GM18498 (cell line): ENCODE results near the gene MMP24.

Experiments used
- ATAC-seq: cut with Tn5 transposase; IDR thresholded peaks from one replicate; pipeline ENCODE4 v1.9.1; 2021; ENCODE audit warnings: mild to moderate bottlenecking, moderate library complexity; ENCODE audit not compliant: unreplicated experiment

The MMP24 gene

DNA sequence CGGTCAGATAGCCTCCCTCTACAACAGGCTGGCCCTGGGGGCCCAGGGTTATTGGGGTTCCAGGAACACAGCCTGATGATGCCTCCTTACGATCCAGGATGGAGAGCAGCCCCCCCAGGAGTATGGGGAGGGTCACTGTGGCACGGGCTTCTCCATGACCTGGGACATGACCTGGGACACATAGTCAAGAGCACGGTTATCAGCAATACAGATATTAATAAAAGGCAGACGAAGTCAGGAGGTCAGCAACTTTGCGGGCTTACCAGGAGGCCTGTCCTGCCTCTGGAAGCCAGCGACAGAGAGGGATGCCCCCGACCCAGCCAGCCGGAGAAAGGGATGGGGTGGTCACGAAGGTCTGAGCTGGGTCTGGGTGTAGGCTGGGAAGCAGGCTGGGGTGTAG lies 50.6 kb downstream of the MMP24 start:
- no peak for ATAC-seq

DNA sequence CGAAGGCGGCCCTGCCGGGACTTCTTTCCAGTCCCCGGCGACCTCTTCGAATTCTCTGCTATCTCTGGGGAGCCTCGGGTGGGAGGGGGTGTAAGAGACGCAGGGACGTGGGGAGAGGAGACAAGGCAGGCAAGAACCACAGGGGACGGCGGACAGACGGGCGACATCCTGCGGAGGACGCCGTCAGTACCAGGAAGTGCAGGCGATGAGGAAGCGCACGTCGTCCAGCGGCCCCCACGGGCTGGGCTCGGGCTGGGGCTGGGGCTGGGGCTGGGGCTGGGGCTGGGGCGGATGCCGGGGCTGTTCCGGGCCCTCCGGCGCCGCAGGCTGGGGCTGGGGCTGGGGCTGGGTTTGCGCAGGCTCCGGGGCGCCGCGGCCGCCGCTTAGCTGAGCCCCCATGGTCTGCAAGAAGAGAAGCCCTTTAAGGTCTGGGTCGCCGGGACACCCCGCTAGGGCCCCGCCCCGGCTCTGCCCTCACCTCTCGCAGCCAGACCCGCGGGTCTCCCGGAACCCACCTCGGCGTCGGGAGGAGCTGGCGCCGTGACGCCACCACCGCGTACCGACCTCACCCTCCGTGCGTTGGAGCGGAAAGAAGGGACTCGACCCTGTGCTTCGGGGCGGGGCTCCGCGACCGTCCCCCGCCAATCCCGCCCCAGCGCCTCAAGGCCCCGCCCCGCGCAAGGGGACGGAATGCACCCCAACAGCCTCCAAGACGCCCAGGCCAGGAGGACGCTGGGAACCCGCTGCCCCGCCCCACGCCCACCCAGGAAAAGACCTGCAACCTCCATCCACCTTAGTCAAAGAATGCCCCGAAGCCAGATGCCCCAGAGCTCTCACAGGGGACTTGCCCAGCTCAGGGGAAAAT lies 51.3 kb downstream of the MMP24 start, which contains the start of gene MMP24OS:
Gene MMP24OS (minus strand): TSS at position 592 of the 865 bp plus-strand sequence. CDS start 193 bp downstream, at position 399.
- peak; percentile 85 for ATAC-seq

DNA sequence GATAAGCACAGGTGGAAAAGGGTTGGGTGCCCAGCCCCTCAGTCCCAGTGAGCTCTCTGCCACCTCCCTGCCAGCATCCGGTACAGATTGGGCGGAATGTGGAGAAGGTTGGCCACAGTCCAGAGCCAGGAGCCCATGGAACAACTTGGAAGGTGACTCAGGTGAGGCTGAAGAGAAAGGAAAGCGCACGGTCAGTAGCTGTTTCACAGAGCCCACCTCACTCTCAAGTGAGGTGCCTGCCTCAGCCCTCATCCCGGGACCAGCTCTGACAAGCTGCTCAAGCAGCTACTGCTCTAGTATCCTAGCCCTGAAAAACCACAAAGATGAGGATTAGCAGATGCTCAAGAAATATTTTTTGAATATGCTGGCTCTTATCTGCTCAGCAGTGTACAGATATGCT lies 52.5 kb downstream of the MMP24 start:
- ATAC-seq = no peak

DNA sequence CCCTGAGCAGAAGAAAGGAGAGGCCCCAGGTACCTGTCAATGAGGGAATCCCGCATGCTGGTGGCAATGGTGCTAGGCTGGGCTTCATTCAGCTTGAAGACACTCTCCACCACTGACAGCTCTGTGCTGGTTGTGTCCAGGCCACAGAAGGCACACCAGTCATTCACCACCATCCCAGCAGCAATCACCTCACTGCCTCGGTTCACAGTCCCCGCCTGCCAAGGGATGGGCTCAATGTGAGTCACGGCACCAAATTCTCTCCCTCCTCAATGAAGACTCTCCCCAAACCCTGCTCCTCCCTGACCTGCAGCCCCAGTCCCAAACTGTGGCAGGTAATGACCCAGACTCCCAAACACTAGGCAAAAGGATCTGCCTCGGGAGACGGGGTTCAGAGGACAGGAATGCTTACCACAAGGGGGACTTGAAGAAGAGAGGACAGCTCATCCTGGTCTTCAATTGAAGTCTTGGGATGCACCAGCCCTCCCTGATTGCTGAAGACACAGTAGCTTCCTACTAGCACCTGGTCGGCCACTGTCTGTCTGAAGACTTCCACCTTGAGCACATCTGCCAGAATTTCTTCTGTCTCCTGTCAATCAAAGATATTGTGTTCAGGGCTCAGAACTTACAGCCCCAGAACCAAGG lies 53.2 kb downstream of the MMP24 start:
- ATAC-seq = no peak

DNA sequence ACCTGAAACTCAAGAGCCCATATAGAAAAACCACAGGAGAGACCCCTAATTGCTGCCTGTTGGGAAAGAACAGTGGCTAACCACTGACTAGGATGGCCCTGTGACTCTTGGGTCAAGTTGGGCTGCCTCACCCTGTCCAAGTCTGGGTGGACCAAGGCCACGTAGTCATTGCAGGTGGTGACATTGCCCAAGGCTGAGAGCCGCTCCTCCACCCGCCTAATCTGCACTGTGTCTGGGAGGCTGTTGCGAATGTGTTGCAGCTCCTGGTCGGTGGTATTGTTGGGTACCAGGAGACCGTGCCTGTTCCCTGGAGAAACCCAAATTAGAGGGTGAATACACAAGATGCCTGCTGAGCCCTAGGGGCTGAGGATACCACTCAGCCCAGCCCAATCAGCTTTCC lies 54.0 kb downstream of the MMP24 start:
- no peak for ATAC-seq

DNA sequence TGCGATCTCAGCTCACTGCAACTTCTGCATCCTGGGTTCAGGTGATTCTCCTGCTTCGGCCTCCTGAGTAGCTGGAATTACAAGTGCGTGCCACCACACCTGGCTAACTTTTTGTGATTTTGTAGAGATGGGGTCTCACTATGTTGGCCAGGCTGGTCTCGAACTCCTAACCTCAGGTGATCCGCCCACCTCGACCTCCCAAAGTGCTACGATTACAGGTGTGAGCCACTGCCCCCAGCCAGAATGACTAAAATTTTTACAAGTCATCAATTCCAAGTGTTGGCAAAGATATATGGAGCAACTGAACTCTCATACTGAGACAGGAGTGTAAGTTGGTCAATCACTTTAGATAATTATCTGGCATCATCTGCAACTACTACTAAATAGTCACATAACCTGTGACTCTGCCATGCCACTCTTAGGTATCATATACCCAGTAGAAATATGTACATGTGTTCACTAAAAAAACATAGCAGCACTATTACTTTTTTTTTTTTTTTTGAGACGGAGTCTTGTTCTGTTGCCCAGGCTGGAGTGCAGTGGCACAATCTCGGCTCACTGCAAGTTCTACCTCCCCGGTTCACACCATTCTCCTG lies 55.1 kb downstream of the MMP24 start:
- no peak for ATAC-seq

DNA sequence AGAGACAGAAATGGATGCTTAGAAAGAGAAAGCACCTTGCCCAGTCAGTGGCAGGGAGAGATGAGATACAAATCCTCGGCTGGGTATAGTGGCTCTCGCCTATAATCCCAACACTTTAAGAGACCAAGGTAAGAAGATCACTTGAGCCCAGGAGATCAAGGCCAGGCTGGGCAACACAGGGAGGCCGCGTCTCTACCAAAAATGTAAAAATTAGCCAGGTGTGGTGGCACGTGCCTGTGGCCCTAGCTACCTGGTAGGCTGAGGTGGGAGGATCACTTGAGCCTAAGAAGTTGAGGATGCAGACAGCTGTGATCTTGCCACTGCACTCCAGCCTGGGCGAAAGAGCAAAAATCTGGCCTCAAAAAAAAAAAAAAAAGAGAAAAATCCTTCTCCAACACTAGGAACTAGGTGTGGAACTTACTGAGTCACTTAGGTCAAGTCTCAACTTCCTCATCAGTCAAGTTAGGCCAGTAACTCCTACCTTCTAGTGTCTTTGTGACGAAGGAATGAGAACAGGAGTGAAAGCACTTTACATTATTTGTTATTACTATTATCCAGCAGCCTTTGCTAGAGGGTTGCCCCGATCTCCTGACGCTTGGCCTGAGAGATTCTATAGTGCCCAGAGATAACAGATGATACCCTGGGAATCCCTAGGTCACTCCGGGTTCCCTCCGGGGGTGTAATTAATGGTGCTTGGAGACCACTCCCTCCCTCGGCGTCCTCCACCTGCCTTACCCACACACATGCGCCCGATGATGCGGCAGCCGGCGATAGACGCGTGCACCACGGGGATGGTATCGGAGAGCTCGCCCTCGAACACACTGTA lies 57.2 kb downstream of the MMP24 start:
- ATAC-seq = no peak

DNA sequence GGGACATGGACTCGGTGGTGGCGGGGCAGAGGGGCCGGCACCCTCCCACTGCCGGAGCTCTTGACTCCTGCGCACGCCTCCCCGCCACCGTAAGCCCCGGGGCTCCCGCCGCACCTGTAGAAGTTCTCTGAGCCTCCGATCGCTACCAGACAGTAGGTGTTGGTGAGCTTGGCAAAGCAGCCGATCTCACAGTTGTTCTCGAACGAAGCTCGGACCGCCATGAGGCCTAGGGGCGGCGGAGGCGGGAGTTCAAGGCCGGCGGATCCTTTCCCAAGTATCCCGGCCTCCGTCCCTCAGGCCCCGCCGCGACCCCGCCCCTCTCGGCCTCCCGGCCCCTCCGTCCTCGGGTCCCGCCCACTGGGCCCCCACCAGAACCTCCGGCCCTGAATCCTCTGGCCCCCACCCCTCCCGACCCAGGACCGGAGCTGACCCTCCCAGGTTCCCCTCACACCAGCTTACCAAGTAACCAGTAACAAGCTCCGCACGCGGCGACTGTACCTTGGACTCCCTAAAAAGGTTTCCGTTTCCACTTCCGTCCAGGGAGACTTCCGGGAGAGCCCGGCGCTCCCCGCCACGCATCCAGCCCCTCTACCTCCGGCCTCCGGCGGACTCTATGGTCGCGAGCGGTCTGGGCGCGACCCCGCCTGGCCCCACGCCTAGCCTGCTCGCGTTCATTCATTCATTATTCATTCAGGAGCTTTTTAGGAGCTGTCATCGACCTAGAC lies 57.9 kb downstream of the MMP24 start, which contains the start of gene EIF6:
Gene EIF6 (minus strand): TSS at position 506 of the 725 bp plus-strand sequence. CDS start 285 bp downstream, at position 221.
- ATAC-seq = peak; percentile 84

DNA sequence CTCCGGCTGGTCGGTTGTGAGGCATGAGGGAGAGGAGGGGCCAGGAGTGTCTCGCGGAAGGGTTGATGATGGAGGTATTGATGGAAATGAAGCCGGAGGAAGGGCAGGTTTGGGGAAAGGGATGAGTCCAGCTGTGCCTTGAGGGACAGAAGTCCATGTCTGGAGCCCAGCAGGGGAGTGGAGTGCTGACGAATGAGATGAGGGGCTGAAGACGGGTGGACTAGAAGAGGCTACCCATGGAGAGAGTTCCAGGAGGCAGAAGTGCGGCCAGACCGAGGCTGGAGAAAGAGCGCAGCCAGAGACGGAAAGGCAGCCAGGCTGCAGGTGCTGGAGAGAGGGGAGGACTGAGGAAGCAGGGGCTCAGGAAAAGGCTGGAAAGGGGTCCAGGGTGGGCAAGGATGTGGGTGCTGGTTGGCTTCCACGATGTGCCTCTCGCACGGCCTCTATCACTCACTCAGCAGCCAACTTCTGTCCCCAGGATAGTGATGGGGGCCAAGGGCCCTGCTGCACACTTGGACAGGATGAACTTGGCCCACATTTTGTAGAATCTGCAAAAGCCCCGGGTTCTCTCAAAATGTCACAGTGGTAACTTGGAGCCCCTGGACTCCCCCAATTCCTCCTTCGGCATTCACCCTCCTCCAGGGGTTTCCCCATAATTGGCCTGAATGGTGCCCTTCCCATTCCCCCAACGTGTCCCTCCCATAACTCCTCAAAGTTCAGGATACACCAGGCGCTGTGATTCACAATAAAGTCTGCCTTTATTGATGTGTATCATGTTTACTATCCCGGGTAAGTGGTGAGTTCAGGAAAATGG lies 58.7 kb downstream of the MMP24 start:
- peak; percentile 7 for ATAC-seq

DNA sequence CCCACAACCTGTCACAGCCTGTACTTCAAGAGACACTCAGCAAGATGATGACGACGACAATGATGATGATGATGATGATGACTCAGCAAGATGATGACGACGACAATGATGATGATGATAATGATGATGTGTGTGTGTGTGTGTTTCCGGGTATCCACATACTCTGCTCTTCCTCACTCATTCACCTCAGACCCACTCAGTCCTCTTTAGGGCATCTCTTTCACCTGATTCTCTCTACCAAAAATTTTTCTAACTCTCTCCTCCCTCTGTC lies 59.3 kb downstream of the MMP24 start:
- ATAC-seq = no peak

DNA sequence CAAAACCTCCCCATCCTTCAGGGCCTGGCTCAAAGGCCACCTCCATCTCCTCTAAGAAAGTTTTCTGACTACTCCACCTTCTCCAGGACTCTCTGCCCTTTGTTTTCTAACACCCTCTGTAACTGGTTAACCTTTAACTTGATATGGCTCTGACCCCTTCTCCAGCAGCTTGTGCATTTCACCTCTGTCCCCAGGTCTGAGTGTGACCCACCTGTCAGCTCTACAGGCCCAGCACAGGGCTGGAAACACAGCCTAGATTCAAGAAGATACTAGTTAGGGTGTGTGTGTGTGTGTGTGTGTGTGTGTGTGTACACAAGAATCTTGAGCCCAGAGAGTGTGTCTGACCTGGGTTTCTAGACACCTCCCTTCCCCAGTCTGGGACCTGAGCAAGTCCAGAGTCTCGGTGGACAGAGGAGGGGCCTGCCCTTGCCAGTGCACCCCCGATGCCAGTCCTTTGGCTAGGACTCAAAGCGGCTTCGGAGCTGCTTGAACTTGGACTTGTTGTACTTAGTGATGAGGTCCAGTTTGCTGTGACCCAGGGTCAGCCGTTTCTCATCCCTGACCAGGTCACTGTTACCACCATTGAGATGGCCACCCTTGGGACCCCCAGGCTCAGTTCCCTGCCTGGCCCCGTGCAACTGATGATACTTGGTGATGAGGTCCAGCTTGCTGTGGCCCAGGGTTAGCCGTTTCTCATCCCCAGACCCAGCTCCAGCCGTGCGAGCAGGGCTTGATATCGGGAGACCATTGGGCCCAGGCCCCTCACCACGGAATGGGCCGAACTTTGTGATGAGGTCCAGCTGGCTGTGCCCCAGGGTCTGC lies 59.8 kb downstream of the MMP24 start:
- no peak for ATAC-seq

DNA sequence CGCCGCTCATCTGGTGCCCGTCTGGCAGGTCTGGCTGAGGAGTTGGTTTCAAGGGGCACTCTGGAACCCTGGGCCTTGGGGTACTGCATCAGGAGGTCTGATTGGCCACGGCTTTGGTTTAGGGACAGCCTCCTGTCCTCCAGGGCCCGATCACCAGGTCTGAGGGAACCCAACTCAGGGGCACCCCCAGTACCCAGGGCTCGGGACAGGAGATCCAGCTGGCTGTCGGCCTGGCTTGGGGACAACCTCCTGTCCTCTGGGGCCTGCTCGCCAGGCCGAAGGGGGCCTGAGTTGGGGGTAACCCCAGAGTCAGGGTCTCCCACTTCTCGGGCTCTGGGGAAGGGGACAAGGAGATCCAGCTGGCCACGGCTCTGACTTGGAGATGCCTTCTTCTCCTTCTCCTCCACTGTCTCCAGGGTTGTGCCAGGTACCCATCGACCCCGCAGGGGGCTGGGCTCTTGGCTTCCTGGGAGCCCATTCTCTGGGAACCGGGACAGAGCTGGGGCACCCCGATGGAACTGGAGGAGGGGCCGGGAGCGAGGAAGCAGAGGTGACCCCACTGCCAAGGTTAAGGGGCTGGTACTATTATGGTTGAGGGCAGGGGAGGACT lies 60.5 kb downstream of the MMP24 start:
- no peak for ATAC-seq

DNA sequence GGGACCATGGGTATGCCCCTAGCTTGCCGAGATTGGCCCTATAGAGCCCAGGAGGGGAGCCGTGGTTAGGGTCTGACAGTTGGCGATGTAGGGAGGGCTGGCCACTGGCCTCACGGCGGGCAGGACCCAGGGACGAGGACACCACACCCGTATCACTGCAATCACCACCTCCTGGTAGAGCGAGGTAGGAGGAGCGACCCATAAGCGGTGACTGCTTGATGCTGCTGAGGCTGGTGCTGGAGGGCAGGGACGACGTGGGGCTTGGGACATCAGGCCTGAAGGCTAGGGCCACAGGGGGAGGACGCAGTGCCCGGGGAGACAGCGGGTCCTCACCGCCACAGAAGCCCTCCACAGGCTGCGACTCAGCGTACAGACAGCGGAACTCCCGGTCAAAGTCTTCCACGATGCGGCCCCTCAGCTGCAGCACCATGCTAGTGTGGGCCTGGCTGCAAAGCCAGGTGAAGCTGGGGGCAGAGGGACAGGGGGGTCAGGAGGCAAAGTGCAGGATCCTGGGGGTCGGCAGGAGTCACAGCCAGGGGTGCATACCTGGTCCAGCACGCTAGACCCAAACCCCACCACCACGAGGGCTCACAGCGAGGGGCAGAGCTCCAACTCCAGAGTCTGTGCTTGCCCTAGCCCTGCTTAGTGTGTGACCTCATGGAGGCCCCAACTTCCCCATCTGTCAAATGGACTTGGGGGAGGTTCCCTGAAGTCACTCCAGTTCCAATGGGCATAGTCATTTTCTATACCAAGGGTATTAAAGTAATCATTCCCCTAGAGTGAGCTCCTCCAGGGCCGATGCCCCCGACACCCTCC lies 61.2 kb downstream of the MMP24 start:
- no peak for ATAC-seq

DNA sequence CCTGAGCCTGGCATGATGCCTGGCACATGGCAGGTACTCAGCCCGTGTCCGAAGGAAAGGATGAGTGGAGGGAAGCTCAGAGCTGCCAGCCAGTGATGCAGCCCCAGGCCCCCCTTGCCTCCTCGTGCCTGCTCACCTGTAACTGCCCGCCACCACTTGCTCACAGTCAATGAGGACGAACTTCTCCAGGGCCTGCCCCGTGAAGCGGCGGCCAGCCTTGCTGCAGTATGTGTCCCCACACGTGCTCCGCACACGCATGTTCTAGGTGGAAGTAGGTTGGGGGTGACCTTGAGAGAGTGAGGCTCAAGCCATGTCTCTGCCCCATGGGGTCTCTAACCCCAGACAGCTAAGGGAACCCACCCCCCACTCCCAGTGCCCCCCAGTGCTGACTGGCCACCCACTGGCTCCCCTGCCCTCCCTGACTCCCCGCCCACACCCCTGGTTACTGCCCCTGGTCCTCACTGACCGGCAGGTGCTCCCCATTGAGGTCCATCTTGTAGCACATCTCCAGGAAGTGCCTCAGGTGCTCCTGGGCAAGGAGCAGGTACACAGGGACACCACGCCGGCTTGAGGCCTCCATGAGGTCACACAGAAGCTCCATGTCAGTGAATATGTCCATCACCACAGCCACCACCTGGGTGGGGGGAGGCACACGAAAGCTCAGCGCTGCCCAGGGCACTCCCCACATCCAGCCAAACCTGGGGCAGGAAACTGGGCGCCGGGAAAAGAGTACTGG lies 62.0 kb downstream of the MMP24 start:
- no peak for ATAC-seq

DNA sequence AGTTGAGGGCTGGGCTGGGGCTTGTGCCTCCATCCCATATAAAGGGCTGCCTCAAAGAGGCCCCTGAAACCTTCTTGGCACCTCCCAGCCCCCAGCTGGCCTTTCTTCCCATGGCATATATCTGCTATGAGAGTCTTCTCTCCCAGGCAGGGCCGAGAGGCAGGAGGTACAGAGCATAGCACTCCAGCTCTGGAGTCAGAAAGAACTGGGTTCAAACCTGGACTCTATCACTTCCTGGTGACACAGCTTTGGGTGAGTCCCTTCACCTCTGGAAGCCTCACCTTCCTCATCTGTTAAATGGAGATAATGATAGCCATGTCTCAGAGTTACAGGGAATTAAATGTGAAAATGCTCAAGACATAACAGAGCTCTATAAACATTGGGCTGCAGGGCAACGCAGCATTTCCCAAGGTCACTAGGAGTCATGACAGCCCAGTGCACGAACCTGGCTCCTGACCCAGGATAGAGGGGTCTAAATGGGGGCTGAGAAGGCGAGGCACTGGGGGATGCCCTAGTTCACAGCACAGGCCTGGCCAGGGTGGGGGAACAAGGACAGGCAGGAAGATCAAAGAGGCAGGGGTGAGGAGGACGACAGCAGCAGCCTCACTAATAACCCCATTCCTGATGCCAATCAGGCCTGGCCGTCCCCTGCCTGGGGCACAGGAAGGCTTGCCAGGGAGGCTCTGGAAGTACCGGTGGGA lies 63.8 kb downstream of the MMP24 start:
- ATAC-seq = no peak

DNA sequence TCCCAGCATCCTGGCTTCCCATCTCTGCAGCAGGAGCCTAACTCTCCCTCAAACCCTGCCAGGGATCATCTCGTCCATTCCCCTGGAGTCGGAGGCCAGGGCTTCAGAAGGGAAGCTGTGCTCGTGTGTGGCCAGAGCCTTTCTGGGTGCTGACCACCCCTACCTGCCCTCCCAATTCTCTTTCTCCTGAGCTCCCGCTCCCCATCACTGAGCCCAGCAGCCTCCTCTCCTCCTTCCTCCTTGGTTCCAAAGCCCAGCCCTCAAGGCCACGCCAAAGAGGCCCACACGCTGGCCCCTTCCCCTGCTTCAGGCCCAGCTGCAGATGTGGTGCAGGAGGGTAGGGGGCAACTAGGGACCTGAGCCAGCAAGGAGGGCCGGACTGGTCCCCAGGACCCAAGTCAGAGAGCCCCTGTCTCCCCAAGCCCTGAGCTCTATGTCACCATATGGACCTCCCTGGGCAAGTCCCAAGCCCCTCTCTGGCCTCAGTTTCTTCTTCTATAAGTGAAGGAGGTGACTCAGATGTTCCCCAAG lies 64.5 kb downstream of the MMP24 start:
- no peak for ATAC-seq
